ENCODE data around the gene MAB21L3. TPM values are rescaled to one million over a fixed set of nuclear protein-coding genes. Genes with fewer than 3 reads are reported as not detected.

Gene MAB21L3
- total RNA-seq, 4 donors from 2014 or later = 1.3 TPM; not detected in 3

DNA sequence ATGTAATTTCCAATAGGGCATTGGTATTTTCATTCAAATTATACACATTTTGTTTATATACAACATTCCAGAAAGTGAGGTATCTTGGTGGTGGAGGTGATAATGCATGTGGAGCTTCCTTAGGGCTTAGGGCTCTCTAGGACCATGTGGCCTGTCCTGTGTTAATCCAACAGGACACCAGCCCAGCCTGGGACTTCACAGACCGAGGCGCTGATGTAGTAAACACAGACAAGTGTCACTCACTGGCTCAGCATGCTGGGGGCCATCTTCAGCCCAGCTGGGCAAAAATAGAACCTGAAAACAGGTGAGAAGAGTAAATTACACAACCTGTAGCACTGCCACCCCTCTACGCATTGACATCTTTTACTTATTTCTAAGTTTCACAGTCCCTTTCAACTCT, 66.7 kb downstream of the MAB21L3 start:
- WGBS, 2 donors (ENCODE audit: low coverage in 1 of 2) = 87 to 96% methylated on average over 2 to 3 of the region's 3 CpGs
- no peak for ATAC-seq
- no peaks in the 10 kb centered on the region for H3K4me1 ChIP-seq

DNA sequence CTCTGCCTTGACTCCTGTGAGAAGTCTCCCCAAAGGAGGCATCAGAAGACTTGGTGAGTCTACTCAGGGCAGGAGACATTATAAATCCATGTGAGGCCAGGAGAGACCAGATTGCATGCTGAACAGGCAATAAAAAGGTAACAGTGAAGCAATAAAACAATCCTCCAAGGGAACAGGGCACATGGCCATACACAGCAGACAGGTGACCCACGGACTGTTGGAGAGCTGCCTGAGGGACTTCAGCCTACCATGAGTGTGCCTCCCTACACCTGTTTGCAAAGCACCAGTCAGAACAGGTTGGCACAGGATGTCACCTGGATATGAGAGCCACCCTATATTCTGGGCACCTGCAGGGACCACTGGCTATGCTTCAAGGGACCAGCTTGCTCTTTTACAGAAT, 67.6 kb downstream of the MAB21L3 start:
- H3K9me3 ChIP-seq = no peaks in the 10 kb centered on the region
- no peaks in the 10 kb centered on the region for H3K4me1 ChIP-seq
- 67 to 83% methylated on average over 1 of the region's 1 CpG for WGBS, 2 donors (ENCODE audit: low coverage in 1 of 2)
- peaks cover 25% of the 10 kb centered on the region for H3K27me3 ChIP-seq
- no peak for ATAC-seq
- no peak overlapping the region for H3K27ac ChIP-seq
- no peaks in the 10 kb centered on the region for H3K36me3 ChIP-seq
- no peak overlapping the region for H3K4me3 ChIP-seq
- TF ChIP-seq POLR2AphosphoS5 (IDR thresholded peaks at IDR 0.05) = no peak
- no peak for TF ChIP-seq POLR2A (IDR thresholded peaks at IDR 0.05)
- no peak for TF ChIP-seq EP300 (IDR thresholded peaks at IDR 0.05)
- TF ChIP-seq, protein P1, sequence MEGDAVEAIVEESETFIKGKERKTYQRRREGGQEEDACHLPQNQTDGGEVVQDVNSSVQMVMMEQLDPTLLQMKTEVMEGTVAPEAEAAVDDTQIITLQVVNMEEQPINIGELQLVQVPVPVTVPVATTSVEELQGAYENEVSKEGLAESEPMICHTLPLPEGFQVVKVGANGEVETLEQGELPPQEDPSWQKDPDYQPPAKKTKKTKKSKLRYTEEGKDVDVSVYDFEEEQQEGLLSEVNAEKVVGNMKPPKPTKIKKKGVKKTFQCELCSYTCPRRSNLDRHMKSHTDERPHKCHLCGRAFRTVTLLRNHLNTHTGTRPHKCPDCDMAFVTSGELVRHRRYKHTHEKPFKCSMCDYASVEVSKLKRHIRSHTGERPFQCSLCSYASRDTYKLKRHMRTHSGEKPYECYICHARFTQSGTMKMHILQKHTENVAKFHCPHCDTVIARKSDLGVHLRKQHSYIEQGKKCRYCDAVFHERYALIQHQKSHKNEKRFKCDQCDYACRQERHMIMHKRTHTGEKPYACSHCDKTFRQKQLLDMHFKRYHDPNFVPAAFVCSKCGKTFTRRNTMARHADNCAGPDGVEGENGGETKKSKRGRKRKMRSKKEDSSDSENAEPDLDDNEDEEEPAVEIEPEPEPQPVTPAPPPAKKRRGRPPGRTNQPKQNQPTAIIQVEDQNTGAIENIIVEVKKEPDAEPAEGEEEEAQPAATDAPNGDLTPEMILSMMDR (IDR thresholded peaks at IDR 0.05) = no peak

More for the DNA sequence above, 66.7 kb downstream of the MAB21L3 start:
- Histone ChIP-seq H3K9me3 (no peaks in the 10 kb centered on the region), H3K27ac (no peak overlapping the region), H3K36me3 (no peaks in the 10 kb centered on the region), H3K4me3 (no peak overlapping the region), H3K27me3 (peaks cover 18% of the 10 kb centered on the region)
- no peak for TF ChIP-seq EP300 (IDR thresholded peaks at IDR 0.05)
- no peak for TF ChIP-seq POLR2A (IDR thresholded peaks at IDR 0.05)
- TF ChIP-seq, protein P1 (IDR thresholded peaks at IDR 0.05) = no peak
- no peak for TF ChIP-seq POLR2AphosphoS5 (IDR thresholded peaks at IDR 0.05)

DNA sequence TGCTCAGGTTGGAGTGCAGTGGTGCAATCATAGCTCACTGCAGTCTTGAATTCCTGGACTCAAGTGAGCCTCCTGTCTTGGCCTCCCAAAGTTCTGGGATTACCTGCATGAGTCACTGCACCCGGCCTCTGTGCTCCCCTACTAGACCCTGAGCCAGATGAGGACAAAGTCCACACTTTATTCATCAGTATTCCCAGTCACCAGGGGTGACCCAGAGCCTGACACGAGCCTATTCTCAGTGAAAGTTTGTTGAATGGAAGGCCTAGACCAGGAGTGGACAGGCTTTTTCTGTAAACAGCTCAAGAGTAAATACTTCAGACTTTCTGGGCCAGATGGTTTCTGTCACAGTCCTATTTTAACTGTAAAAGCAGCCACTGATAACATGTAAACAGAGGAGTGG, 68.2 kb downstream of the MAB21L3 start:
- H3K4me1 ChIP-seq = no peaks in the 10 kb centered on the region
- WGBS, 2 donors (ENCODE audit: low coverage in 1 of 2) = 20 to 33% methylated on average over 1 of the region's 2 CpGs

DNA sequence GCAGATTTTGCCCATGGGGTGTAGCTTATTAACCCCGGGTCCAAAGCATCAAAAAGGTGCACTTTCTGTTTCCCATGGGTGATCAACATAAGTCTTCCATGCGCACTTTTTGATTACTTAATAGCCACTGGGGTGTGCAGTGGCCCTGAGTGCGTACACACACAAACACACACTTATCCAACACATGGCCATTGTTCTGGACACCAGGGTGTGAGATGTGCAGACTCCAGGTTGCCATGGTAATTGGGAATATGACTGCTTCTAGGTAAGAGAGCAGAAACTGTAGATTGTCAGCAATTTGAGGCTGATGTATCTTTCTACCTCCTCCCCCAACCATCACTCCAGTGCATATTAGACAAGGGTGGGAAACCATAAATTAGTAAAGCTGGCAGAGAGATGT, 68.8 kb downstream of the MAB21L3 start:
- Histone ChIP-seq H3K4me1 (no peaks in the 10 kb centered on the region), H3K4me3 (no peak overlapping the region), H3K27me3 (peaks cover 24% of the 10 kb centered on the region), H3K36me3 (no peaks in the 10 kb centered on the region), H3K9me3 (no peaks in the 10 kb centered on the region), H3K27ac (no peak overlapping the region)
- no peak for ATAC-seq
- 60 to 77% methylated on average over 1 to 3 of the region's 3 CpGs for WGBS, 2 donors (ENCODE audit: low coverage in 1 of 2)
- TF ChIP-seq, protein P1 (IDR thresholded peaks at IDR 0.05) = no peak
- TF ChIP-seq EP300 (IDR thresholded peaks at IDR 0.05) = no peak

More for the DNA sequence above, 68.2 kb downstream of the MAB21L3 start:
- H3K27ac ChIP-seq = no peak overlapping the region
- peaks cover 25% of the 10 kb centered on the region for H3K27me3 ChIP-seq
- H3K4me3 ChIP-seq = no peak overlapping the region
- ATAC-seq = no peak
- no peaks in the 10 kb centered on the region for H3K9me3 ChIP-seq
- H3K36me3 ChIP-seq = no peaks in the 10 kb centered on the region
- TF ChIP-seq POLR2AphosphoS5 (IDR thresholded peaks at IDR 0.05) = no peak
- TF ChIP-seq POLR2A (IDR thresholded peaks at IDR 0.05) = no peak
- TF ChIP-seq, protein P1 (IDR thresholded peaks at IDR 0.05) = no peak
- TF ChIP-seq EP300 (IDR thresholded peaks at IDR 0.05) = no peak

DNA sequence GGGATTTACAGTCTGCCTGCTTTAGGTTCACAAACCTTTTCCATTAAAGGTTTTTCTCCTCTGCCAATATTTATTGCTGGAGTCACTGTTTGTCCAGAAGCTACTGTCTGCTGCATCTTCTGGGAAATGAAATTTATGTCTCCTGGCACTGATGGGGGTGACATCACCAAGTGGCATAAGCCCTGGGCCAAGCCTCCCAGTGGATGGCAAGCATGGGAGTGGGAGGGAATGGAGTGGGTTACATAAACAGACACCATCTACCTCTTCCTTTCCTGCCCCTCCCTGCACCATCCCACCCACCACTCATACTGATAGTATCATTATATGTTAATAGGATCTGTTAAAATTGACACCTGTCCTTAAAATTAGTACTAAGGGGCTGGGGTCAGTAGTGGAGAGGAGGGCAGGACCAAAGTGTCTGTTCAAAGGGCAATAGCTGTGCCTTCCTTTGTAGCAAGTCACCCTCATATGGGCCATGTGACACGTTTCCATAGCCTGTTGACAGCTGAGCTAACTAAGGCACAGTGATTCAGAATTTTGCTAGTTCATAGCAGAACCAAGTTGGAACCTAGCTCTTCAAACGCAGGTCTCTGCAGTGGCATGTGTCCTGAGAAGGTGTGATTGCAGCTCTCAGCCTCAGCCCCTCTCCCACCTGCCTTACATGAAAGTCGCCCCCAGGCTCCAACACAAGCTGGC, 71.0 kb downstream of the MAB21L3 start:
- WGBS, 2 donors (ENCODE audit: low coverage in 1 of 2) = 58 to 67% methylated on average over 1 to 2 of the region's 3 CpGs
- Histone ChIP-seq H3K4me3 (no peak overlapping the region), H3K27ac (no peak overlapping the region), H3K27me3 (peaks cover 18% of the 10 kb centered on the region), H3K36me3 (no peaks in the 10 kb centered on the region), H3K4me1 (no peaks in the 10 kb centered on the region), H3K9me3 (no peaks in the 10 kb centered on the region)
- TF ChIP-seq POLR2AphosphoS5 (IDR thresholded peaks at IDR 0.05) (no peak), POLR2A (IDR thresholded peaks at IDR 0.05) (no peak), EP300 (IDR thresholded peaks at IDR 0.05) (no peak)
- TF ChIP-seq, protein P1 (IDR thresholded peaks at IDR 0.05) = no peak
- ATAC-seq = no peak

All from gastroesophageal sphincter (tissue), 4 donors.